HG03108 (cell line): ENCODE results near the gene KIAA1549.

Source experiments
- ATAC-seq: cut with Tn5 transposase; IDR thresholded peaks from one replicate; pipeline ENCODE4 v1.9.1; 2021; ENCODE audit warnings: moderate library complexity; ENCODE audit not compliant: unreplicated experiment

The KIAA1549 gene

DNA sequence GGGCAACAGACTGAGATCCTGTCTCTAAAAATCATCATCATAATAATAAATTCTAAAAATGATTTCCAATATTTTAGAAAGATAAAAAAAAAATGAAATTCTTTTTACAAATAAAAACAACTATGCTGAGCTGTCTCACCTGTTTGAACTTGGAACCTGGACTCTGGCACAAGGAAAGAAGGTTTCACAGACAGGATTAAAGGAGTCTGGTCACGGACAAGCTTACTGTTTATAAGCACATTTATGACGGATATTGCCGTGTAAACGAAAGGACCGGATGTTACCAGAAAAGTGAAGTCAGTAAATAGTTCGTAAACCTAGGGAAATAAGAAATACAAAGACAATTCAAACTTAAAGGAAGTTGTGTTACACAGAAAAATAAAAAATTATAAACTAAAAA lies 70.2 kb downstream of the KIAA1549 start:
- no peak for ATAC-seq

- no peak for ATAC-seq
Observed at GRCh38 chr7:138907850-138908249, 73.3 kb downstream of the KIAA1549 start.

- ATAC-seq, result no peak
Observed at GRCh38 chr7:138907201-138907847, 73.9 kb downstream of the KIAA1549 start.

DNA sequence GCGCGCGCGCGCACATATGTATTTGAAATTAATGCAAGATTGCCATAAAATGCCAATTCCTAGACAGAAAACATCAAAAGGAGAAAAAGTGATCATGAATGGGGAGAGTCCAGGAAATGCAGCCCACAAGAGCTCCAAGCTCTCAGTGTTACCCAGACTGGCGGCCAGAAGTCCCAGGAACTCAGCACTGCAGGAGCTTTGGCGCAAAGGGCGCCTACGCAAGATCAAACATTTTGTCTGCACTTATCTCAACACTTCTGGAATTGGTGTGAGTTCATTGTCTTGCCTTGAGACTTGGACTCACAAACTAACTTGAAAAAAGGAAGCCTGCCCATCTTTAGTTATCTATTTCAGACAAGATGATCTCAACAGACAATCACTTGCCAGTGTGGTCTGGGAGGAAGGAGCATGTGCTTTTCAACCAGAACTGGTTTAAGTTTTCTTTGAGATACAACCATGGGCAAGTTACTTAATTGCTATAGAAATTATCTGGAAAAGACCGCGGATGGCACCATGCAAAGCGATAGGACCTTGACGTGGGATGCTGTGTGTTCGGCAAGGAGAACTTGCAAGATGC lies 77.2 kb downstream of the KIAA1549 start:
- no peak for ATAC-seq

DNA sequence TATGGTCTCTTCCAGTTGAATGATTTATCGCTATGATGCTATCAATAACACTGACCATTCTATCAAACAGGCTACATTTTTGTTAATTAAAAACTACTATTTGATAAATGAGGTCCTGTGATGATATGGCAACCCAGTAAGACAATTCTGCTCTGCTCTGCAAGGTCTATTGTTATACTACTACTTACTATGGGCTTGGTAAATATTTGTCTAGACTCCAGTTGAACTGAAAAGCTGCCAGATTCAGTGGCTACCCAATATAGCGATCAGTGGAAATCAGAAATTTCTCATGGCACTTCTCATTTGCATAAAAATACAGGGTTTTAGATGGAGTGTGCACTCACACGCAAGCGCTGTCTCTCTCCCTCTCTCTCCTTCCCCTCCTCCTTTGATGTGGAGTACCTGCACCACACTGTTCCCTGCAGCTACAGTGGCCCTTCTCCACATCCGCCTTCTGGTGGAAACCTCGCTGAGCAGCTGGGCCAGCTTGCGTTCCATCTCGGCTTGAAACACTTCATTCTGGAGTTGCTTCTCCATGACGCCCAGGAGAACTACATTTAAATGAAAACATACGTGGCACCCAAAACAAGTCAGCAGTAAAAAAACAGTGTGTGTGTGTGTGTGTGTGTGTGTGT lies 77.9 kb downstream of the KIAA1549 start:
- ATAC-seq, result no peak

- ATAC-seq, result no peak
Observed at GRCh38 chr7:138902161-138902560, 79.0 kb downstream of the KIAA1549 start.

DNA sequence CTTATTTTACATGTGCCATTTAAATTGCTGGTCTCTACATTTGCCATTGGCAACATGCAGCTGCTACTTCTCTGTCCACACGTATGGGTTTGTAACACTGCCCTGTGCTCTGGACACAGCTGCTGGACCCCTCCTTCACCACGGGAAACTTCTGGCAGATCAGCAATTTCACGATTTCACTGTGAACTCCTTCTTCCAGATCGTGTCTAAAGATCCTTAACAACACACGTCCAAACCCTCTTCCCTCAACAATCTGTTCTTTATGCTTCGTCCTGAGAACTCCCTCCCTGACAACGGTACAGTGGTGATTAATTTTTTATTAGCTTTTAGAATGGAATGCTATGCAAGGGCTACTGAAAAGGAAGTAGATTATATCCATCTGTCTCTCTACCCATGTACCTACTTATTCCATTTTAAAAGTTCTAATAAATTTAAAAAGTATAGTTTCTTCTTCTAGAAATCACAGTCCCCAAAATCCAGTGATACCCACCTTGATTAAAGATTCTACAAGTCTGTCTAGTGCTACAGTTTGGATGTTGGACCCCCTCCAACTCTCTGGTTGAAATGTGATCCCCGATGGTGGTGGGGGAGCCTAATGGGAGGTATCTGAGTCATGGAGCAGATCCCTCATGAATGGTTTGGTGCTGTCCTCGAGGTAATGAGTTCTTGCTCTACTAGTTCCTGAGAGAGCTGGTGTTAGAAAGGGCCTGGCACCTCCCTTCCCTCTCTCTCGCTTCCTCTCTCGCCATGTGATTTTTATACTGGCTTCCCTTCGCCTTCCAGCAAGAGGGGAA lies 81.0 kb downstream of the KIAA1549 start:
- ATAC-seq, result no peak

- ATAC-seq, result no peak
Observed at GRCh38 chr7:138898802-138899201, 82.4 kb downstream of the KIAA1549 start.

DNA sequence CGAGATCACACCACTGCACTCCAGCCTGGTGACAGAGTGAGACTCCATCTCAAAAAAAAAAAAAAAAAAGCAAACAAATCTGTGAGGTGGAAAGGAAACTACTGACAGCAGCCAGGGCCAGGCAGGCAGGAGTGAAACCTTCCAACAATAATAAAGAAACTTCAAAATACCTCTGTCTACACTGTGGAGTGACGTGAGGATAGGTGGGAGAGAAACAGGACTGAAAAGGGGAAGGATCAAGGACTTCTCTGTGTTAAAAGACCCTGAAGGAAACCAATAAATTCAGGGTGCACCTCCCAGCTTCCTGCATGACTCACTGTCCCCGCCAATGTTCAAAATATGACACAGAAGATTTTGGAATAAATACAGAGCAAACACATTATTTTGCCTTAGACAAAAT lies 82.9 kb downstream of the KIAA1549 start:
- ATAC-seq, result no peak

DNA sequence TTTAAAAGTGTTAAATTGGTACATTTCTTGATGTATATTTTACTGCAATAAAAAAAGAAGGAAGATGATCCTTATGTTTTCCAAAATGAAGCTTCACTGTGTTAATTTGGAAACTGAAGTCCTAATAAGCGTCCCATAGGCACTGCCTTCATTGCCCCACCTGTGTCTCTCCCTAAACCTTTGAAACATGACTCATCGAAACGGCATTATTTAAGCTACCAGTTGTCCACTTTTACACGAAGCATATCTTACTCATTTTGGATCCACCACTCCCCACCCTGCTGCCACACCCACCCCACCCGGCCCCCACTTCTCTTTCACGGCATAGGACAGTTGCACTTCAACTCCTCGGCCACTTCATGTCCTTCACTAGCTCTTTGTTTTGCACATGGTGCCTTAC lies 85.5 kb downstream of the KIAA1549 start:
- no peak for ATAC-seq

GRCh38 chr7:138893258-138893657 lies 87.9 kb downstream of the KIAA1549 start:
- no peak for ATAC-seq

GRCh38 chr7:138892812-138893211 lies 88.4 kb downstream of the KIAA1549 start:
- ATAC-seq, result no peak

GRCh38 chr7:138892006-138892630 lies 89.1 kb downstream of the KIAA1549 start:
- ATAC-seq, result no peak

GRCh38 chr7:138891446-138891810 lies 89.8 kb downstream of the KIAA1549 start:
- no peak for ATAC-seq

GRCh38 chr7:138890499-138891445 lies 90.4 kb downstream of the KIAA1549 start:
- no peak for ATAC-seq

DNA sequence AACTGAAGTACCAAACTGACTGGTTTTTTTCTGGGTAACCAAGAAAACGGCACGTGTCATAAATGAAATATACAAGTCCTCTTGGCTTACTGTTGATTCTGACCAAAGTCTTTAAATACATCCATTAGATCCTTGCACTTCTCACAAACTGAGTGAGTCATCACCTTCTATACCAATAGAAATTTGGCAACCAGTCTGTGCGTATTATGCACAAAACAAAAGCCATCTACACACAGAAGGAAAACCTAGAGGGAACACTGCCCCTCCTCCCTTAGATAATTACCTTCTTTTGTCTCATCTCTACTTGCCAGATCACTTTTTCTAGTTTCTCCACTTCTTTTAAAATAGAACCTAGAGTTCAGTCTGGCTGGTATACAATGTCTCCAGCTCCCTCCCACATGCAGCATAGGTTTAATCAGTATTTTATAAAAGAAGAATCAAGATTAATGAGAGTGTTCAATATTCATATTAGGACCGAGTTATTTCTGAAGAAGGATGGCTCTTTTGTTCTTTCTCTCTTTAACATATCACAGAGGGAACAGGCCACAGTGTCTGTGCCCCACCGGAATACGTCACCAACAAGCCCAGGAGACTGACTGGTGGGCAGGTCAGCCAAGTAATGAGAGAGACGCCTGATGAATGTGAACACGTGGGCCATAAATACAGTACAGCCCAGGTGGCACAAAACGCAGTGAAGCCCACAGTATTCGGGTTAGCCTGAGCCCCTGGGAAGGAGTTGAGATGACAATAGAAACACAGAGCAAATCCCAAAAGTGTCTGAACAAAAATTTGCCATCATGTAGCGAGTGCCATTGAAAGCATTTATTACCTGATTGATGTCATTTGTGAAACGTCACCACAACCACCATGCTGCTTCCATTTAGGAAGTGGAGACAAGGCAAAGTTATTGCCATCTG lies 91.3 kb downstream of the KIAA1549 start:
- no peak for ATAC-seq

GRCh38 chr7:138887872-138888656 lies 93.1 kb downstream of the KIAA1549 start:
- no peak for ATAC-seq

DNA sequence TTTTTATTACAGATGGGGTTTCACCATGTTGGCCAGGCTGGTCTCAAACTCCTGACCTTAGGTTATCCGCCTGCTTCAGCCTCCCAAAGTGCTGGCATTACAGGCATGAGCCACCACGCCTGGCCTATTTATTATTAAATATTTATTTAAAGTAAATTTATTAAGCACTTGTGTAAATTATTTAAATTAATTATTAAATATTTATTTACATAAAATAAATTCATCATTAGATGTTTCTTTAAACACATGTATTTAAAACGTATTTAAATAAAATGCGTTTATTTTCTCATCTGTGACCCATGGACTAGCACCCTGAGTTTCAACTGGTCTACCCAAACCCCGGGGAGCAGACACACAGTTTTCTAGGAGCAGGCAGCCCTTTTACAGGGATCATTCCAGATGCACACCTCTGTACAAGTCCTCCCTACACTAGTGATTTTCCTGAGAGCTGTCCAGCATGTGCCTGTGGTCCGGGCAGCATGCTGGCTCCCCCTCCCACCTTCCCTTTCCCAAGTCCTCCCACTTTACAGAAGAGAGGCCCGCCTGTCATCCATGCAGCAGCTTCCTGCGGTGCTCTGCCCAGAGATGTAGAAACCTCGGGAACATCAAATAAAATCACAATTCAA lies 94.0 kb downstream of the KIAA1549 start:
- ATAC-seq, result no peak
